NOMO-1 treated with dmso at 0.1 percent for 144 hours (cell line): Measurements from ENCODE around the gene NCOA4.
"Not testable (repeated sequence)": the region's sequence is repeated elsewhere in the genome, so short reads cannot be mapped to it uniquely, and the experiment has no call there.

Experiments
- DNase-seq: peaks from one replicate; lab custom pipeline; 2025; ENCODE audit not compliant: unreplicated experiment; lab: John Stamatoyannopoulos, UW

NCOA4 gene

GRCh38 chr10:46020344-46020657 lies 10.1 kb downstream of the NCOA4 start:
- DNase-seq: no peak

GRCh38 chr10:46019569-46020343 lies 10.7 kb downstream of the NCOA4 start:
- peak; percentile 63 for DNase-seq

DNA sequence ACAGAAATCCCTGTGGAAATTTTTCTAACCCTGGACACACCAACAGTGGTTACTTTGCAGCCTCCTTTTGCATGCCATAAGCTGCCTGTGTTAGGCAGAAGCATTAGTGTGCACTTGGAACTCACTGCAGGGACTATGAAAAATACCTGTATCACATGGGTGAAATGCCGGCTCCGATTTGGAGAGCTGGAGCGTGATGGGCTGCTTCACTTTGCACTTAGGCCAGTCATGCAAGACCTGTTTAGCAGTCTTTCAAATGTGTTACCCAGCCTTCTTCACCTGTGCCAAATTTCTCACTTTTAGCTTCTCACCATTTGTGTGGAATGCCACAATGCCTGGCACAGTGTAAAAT lies 11.3 kb downstream of the NCOA4 start:
- DNase-seq: no peak

GRCh38 chr10:46018453-46019176 lies 11.8 kb downstream of the NCOA4 start:
- no peak for DNase-seq

DNA sequence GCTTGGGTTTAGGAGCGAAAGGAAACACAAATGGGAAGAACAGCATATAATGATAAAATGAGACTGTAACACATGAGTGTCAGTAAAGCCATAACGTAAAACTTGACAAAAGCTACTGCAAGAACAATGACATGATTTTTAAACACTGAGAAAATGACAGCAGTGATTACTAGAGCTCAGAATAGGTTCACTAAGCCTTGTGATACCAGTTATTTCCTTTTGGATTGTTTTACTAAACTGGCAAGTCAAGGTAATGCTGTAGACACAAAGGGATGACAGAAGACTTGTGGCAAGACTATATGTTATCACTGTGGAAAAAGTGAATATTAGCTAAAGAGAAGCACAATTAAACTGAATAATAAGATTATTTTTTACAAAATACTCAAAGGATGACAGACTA lies 12.7 kb downstream of the NCOA4 start:
- no peak for DNase-seq

- no peak for DNase-seq
Measured at GRCh38 chr10:46016811-46017210, 13.6 kb downstream of the NCOA4 start.

DNA sequence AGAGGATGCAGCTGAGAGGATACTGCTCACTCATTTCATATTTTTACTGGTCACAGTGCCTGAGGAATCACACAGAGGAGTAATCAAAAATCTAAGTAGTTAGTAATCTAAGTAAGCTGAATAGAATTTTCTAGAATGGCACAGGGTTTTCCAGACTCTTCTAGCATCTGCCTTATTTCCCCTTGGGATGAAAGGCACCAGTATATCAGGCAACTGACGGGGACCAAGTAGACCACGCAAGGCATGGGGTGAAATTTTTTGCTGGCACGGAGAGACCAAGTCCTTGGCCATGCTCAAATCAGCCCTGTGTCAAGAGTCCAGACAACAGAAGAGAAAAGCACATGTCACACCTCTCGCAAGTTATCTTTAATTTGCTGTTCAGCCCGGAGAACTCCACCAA lies 14.2 kb downstream of the NCOA4 start:
- DNase-seq: no peak

GRCh38 chr10:46014683-46015405 lies 15.6 kb downstream of the NCOA4 start:
- no peak for DNase-seq

DNA sequence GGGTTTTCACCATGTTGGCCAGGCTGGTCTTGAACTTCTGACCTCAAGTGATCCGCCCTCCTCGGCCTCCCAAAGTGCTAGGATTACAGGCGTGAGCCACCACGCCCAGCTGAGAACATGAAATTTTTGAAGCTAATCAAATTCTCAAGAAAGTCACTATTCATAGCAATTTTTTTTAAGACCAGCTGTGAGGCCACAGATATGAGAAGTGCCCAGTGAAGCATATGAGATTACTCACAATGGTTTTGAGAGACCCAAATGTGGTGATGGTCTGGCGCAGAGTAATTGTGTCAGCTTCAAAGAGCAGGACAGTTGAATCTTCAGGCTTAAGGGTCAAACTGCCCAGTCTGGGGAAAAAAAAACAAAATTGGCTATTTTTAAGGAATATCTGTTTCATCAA lies 16.2 kb downstream of the NCOA4 start:
- no peak for DNase-seq

- no peak for DNase-seq
Measured at GRCh38 chr10:46012746-46013145, 17.7 kb downstream of the NCOA4 start.

DNA sequence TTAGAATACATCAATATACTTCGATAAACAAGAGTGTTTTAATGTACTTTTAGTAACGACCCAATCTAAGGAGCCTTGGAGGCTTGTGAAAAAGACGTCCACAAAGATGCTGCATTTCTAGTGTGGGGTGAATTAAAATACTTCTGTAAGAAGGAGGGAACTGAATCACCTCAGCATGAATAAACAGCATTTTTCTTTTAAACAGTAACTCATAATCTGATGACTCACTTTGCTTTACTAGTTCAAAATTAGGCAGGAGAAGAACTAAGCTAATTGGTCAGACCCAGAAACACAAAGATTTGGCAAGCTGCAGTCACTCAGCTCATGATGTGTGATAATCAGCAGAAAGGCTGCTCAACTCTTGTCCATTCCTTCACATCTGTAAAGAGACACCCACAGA lies 24.2 kb downstream of the NCOA4 start:
- no peak for DNase-seq

GRCh38 chr10:46005383-46005782 lies 25.0 kb downstream of the NCOA4 start:
- DNase-seq: no peak

- DNase-seq: no peak
Measured at GRCh38 chr10:46004963-46005362, 25.5 kb downstream of the NCOA4 start.

GRCh38 chr10:46002916-46003693 lies 27.3 kb downstream of the NCOA4 start:
- no peak for DNase-seq

DNA sequence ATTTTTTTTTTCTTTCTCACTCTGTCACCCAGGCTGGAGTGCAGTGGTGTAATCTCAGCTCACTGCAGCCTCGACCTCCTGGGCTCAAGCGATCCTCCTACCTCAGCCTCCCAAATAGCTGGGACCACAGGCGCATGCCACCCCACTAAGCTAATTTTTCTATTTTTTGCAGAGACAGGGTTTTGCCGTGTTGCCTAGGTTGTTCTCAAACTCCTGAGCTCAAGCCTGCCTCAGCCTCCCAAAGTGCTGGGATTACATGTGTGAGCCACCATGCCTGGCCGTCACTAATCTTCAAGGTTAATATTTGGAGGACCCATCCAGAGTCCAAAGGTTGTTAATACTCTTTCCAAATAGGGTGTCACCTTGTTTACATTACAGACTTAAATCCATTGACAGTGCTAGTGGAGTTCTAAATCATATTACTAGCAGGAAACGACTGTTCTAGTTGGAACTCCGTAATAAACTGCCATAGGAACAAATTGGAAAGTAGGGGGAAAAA lies 28.2 kb downstream of the NCOA4 start:
- not testable (repeated sequence) for DNase-seq

DNA sequence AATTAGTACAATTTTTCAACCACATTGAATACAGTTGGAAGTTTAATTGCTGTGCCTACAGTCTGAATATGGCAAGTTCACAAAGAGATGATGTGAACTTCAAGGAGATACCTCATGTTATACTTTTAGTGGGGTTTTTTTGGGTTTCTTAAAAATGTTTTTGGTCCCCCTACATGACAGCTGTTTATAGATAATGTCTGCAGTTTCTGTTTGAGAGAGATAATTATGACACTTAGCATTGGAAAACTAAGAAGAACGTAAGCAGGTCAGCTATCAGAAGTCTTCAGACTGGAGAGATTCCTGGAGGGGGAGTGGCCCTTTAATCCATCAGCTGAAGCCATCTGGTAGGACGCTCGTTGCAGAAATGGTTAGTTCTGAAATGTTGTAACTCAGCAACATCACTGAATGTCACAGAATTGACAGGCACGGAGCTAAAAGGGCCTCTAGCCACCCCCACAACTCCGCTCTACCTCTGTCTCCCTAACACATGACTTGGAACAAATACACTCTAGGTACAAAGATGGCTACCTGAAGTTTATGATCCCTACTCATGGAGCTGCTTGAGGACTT lies 29.2 kb downstream of the NCOA4 start:
- DNase-seq: no peak

DNA sequence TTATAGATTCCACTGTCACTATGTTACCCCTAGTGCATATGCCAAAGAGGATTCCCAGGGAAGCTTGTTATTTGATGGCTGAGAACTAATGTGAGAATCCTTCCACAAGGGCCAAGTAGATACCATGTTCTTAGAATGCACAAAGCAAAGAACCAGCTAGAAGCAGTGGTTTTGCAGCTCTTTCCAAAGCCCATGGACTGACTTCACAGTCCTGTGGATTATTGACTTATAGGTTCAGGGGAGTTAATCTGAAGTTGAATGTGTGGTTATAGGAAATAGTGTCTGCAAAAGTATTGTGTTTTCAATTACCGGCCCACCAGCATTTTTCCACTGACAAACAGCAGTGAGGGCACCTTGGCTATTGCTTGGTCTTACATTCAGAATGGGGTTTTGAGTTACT lies 29.9 kb downstream of the NCOA4 start:
- no peak for DNase-seq

DNA sequence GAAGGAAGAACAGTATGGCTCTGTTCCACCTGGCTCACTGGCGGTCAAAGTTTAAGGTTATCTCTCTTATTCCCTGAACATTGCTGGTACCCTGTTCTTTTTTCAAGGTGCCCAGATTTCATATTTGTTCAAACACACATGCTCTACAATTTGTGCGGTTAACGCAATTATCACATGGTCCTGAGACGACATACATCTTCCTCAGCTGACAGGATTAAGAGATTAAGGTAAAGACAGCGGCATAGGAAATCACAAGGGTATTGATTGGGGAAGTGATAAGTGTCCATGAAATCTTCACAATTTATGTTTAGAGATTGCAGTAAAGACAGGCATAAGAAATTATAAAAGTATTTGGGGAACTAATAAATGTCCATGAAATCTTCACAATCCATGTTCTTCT lies 30.5 kb downstream of the NCOA4 start:
- not testable (repeated sequence) for DNase-seq

DNA sequence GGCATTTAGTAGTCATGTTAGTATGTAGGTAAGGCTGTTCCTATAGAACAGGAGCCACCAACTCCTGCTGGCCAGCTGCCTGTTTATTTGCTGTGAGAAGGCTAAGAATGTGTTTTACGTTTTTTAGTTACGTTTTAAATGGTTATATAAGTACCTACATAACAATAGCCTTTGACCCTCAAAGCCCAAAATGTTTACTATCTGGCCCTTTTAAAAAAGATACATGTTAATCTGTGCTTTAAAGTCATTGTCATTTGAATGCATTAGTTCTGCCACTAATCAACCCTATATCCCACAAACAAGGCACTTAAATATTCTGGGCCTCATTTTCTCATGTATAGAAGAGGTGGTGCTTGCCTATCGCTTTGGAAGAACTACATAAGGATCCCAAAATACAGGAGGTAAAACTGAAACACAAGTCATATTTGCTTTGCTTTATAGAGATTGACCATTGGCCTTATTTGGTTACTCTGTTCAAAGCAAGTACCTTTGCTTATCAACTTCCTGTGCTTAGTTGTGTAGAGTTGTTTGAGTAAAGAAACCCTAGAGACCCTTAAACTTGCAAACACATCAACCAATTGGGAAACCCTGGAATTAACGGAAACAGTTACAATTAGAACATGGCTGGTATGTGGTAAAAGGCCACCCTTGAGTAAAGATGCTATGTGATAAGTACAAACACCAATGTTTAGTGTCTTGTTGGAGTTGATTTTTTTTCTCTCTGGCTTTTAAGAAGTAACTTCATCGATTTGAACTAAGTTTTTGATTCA lies 32.2 kb downstream of the NCOA4 start:
- no peak for DNase-seq

GRCh38 chr10:45997557-45997956 lies 32.9 kb downstream of the NCOA4 start:
- no peak for DNase-seq
